Natural killer cell (primary cell): ENCODE data around the gene BEST4. TPM values are rescaled to one million over a fixed set of nuclear protein-coding genes. Genes with fewer than 3 reads are reported as not detected.

ENCODE experiments used
- ATAC-seq, 3 donors: fragments of 150-1000 bp in 2 of 3; fragments of 200-7000 bp in 1 of 3; cut with Tn5 transposase; 1 replicate in 1 of 3; 2 replicates in 2 of 3; pipeline ENCODE4 v1.10.0; 2021; ENCODE audit warnings: mild to moderate bottlenecking in 2 of 3, moderate library complexity in 2 of 3
- DNase-seq, 2 donors: peaks; one replicate each; pipeline versions ENCODE4 v3.0.0 to v3.0.0-alpha.2; 2013 to 2021; ENCODE audit warnings: mixed read lengths in 1 of 2
- H3K27ac ChIP-seq: one replicate; pipeline ENCODE4 v1.5.1; 2013; ENCODE audit warnings: mild to moderate bottlenecking, low read length
- H3K27me3 ChIP-seq: one replicate; pipeline ENCODE4 v1.6.1; 2013; ENCODE audit warnings: low read length; ENCODE audit not compliant: control insufficient read depth, insufficient read depth
- H3K36me3 ChIP-seq: one replicate; pipeline ENCODE4 v1.6.1; 2013; ENCODE audit warnings: low read length; ENCODE audit not compliant: control insufficient read depth, insufficient read depth
- H3K4me1 ChIP-seq: one replicate; pipeline ENCODE4 v1.6.1; 2013; ENCODE audit warnings: low read length; ENCODE audit not compliant: control insufficient read depth, insufficient read depth
- H3K4me3 ChIP-seq: one replicate; pipeline ENCODE4 v1.5.1; 2013; ENCODE audit warnings: low read length
- H3K9me3 ChIP-seq: one replicate; pipeline ENCODE4 v1.6.1; 2013; ENCODE audit warnings: low read length; ENCODE audit not compliant: control insufficient read depth, insufficient read depth
- H3K27ac Mint-ChIP-seq, 2 donors: one replicate each; pipeline ENCODE4 v1.8.0; 2022; ENCODE audit warnings: mild to moderate bottlenecking in 2 of 2, mixed read lengths in 2 of 2, moderate library complexity in 1 of 2
- H3K27me3 Mint-ChIP-seq, 2 donors: one replicate each; pipeline ENCODE4 v1.8.0; 2022; ENCODE audit warnings: low read depth in 2 of 2, mixed read lengths in 2 of 2
- H3K36me3 Mint-ChIP-seq: one replicate; pipeline ENCODE4 v1.8.0; 2022; ENCODE audit warnings: mixed read lengths
- H3K4me1 Mint-ChIP-seq, 2 donors: one replicate each; pipeline ENCODE4 v1.8.0; 2022; ENCODE audit warnings: mixed read lengths in 2 of 2
- H3K4me3 Mint-ChIP-seq: one replicate; pipeline ENCODE4 v1.8.0; 2022; ENCODE audit warnings: mild to moderate bottlenecking, moderate library complexity, mixed read lengths
- H3K9me3 Mint-ChIP-seq, 2 donors: one replicate each; pipeline ENCODE4 v1.8.0; 2022; ENCODE audit warnings: mixed read lengths in 2 of 2
- CTCF ChIP-seq: fragments of 200-600 bp; IDR thresholded peaks from one replicate; pipeline ENCODE4 v1.8.0; 2022; ENCODE audit warnings: antibody characterized with exemption
- WGBS: methylation state at CpG from one replicate; pipeline ENCODE4 v1.1.7; 2013; ENCODE audit warnings: missing lambda C conversion rate; ENCODE audit not compliant: insufficient coverage; 5-methylcytosine and 5-hydroxymethylcytosine counted together
- intact Hi-C: fragments of 100-400 bp; cut with micrococcal nuclease; formaldehyde crosslinking; loops from one replicate; pipeline ENCODE4 v1.14.2; 2022
- total RNA-seq, 4 donors: library from RNA; stranded (reverse); fragments of 120-200 nt in 1 of 4; gene quantifications; one replicate each; pipeline versions ENCODE4 v1.2.3 to v1.2.4, GENCODE V29; 2013 to 2022

The BEST4 gene
- total RNA-seq, 3 donors from 2014 or later (not counting 1 experiment from before 2014, with no cell fraction given) = 0.18 to 0.33 (median 0.28) TPM

DNA sequence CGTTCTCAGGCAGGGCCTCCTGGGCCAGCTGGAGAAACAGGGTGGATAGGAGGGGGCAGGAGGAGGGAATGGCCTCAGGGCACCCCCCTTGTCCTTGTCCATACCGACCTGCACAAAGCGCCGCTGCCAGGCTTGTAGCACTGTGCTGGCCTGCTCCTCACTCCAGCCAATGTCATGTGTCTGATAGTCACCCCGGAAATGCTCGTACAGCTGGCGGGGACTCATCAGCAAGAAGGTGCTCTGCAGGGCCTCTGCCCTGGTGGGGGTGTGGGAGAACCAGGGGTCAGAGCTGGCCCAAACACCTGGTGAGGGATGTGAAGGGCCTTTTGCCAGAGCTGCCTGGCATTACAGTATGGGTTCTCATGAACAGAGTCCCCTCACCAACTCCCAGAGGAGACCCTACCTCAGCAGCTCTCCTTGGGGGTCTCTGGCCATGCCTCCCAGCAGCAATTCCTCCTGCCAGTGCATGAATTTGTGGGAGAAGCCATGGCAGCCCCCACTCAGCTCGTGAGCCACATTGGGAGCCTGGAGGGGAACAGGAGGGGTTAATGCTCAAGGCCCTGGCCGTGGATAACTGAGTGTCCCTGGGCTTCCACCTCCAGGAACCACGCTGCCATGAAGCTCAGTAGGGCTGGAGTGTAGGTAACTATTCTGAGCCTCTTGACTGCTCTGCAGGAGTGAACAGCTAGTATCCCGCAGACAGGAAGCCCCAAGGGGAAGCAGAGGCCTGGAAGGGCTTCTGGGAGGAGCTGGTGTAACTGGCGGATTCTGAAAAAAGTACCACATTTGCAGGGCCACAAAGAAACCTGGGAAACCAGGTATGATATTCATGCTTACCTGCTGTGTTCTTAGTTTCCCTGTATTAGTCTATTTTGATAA is 41.8 kb upstream of the BEST4 start:
- no peaks in the 10 kb centered on the region for H3K9me3 Mint-ChIP-seq
- intact Hi-C loops = no loop called here
- Histone ChIP-seq H3K27ac (no peak overlapping the region), H3K9me3 (no peaks in the 10 kb centered on the region), H3K27me3 (no peaks in the 10 kb centered on the region), H3K4me1 (peaks cover 11% of the 10 kb centered on the region), H3K36me3 (no peaks in the 10 kb centered on the region), H3K4me3 (no peak overlapping the region)
- WGBS = 73% methylated on average over 12 of the region's 12 CpGs
- DNase-seq (no peak), ATAC-seq (no peak)
- H3K36me3 Mint-ChIP-seq = no peaks in the 10 kb centered on the region
- H3K27ac Mint-ChIP-seq = no peak overlapping the region
- no peak for TF ChIP-seq CTCF
- no peak overlapping the region for H3K4me3 Mint-ChIP-seq
- no peaks in the 10 kb centered on the region for H3K4me1 Mint-ChIP-seq
- peaks cover 0 to 4% of the 10 kb centered on the region in 2 donors for H3K27me3 Mint-ChIP-seq

GRCh38 chr1:44828841-44829440 is 41.0 kb upstream of the BEST4 start:
- intact Hi-C loops = no loop called here
- no peaks in the 10 kb centered on the region for H3K9me3 Mint-ChIP-seq
- Histone ChIP-seq H3K4me3 (no peak overlapping the region), H3K36me3 (no peaks in the 10 kb centered on the region), H3K27ac (no peak overlapping the region), H3K4me1 (peaks cover 11% of the 10 kb centered on the region), H3K9me3 (no peaks in the 10 kb centered on the region), H3K27me3 (no peaks in the 10 kb centered on the region)
- no peak for DNase-seq
- H3K36me3 Mint-ChIP-seq = no peaks in the 10 kb centered on the region
- WGBS = 96% methylated on average over 15 of the region's 15 CpGs
- ATAC-seq = no peak
- TF ChIP-seq CTCF = no peak
- no peak overlapping the region for H3K4me3 Mint-ChIP-seq
- H3K27ac Mint-ChIP-seq = no peak overlapping the region
- no peaks in the 10 kb centered on the region for H3K4me1 Mint-ChIP-seq
- peaks cover 0 to 4% of the 10 kb centered on the region in 2 donors for H3K27me3 Mint-ChIP-seq

- no peaks in the 10 kb centered on the region for H3K9me3 Mint-ChIP-seq
- H3K27me3 Mint-ChIP-seq = peaks cover 0 to 4% of the 10 kb centered on the region in 2 donors
- no peak for DNase-seq
- H3K4me1 Mint-ChIP-seq = no peaks in the 10 kb centered on the region
- H3K36me3 Mint-ChIP-seq = no peaks in the 10 kb centered on the region
- H3K27ac Mint-ChIP-seq = no peak overlapping the region
- TF ChIP-seq CTCF = no peak
- Histone ChIP-seq H3K4me1 (peaks cover 11% of the 10 kb centered on the region), H3K27ac (no peak overlapping the region), H3K36me3 (no peaks in the 10 kb centered on the region), H3K4me3 (no peak overlapping the region), H3K9me3 (no peaks in the 10 kb centered on the region), H3K27me3 (no peaks in the 10 kb centered on the region)
- no peak for ATAC-seq
- WGBS = 97% methylated on average over 21 of the region's 21 CpGs
- intact Hi-C loops = no loop called here
- H3K4me3 Mint-ChIP-seq = no peak overlapping the region
These were observed 40.2 kb upstream of the BEST4 start for GRCh38 chr1:44828003-44828651.
